ENCODE measurements around the gene SPINK4. TPM values are rescaled to one million over a fixed set of nuclear protein-coding genes. Genes with fewer than 3 reads are reported as not detected.

SPINK4 gene
- total and polyA plus RNA-seq, 4 donors, result 0.70 TPM; not detected in 3

GRCh38 chr9:33231623-33231942 is 8.4 kb upstream of the SPINK4 start:
- no peak for DNase-seq (ENCODE audit: low spot score)
- Histone ChIP-seq H3K36me3 (ENCODE audit: control insufficient read depth in 4 of 4, insufficient read depth in 3 of 4, low read depth in 1 of 4, low read length in 3 of 4) (no peaks in the 10 kb centered on the region), H3K27ac (ENCODE audit: low read depth in 1 of 2, low read length in 2 of 2) (no peak overlapping the region), H3K4me3 (ENCODE audit: low read depth in 1 of 3, low read length in 3 of 3) (no peak overlapping the region), H3K9me3 (ENCODE audit: control insufficient read depth in 4 of 4, low read length in 3 of 4) (no peaks in the 10 kb centered on the region), H3K9ac (ENCODE audit: low read depth in 1 of 2, low read length in 2 of 2) (no peak overlapping the region), H3K27me3 (ENCODE audit: control insufficient read depth in 4 of 4, insufficient read depth in 4 of 4, low read length in 3 of 4) (no peaks in the 10 kb centered on the region), H3K4me1 (ENCODE audit: control insufficient read depth in 4 of 4, insufficient read depth in 4 of 4, low read length in 3 of 4) (no peaks in the 10 kb centered on the region)
- no peak for TF ChIP-seq YY1 (IDR thresholded peaks at IDR 0.05)
- no peak for TF ChIP-seq RAD21 (IDR thresholded peaks at IDR 0.05)
- no peak for TF ChIP-seq MAX (IDR thresholded peaks at IDR 0.05)
- no peak for TF ChIP-seq GABPA (IDR thresholded peaks at IDR 0.05 in 1 of 2, conservative IDR thresholded peaks at IDR 0.05 in 1 of 2)
- TF ChIP-seq HNF4G (IDR thresholded peaks at IDR 0.05), result no peak
- TF ChIP-seq REST (IDR thresholded peaks at IDR 0.05), result no peak
- TF ChIP-seq RXRA (IDR thresholded peaks at IDR 0.05), result no peak
- TF ChIP-seq HNF4A (conservative IDR thresholded peaks at IDR 0.05), result no peak
- TF ChIP-seq FOXA1 (IDR thresholded peaks at IDR 0.05), result no peak
- no peak for TF ChIP-seq ZBTB33 (IDR thresholded peaks at IDR 0.05)
- no peak for TF ChIP-seq ATF3 (IDR thresholded peaks at IDR 0.05)
- TF ChIP-seq SP1 (IDR thresholded peaks at IDR 0.05), result no peak
- TF ChIP-seq JUND (IDR thresholded peaks at IDR 0.05), result no peak
- TF ChIP-seq CTCF (IDR thresholded peaks at IDR 0.05; ENCODE audit: low read depth, low read length, missing input control), result no peak
- no peak for TF ChIP-seq NR2F2 (IDR thresholded peaks at IDR 0.05)
- no peak for TF ChIP-seq FOXA2 (IDR thresholded peaks at IDR 0.05)
- no peak for TF ChIP-seq EGR1 (IDR thresholded peaks at IDR 0.05; ENCODE audit: low read depth in 2 of 2)
- 89% methylated on average over 2 of the region's 2 CpGs for WGBS

- Histone ChIP-seq H3K36me3 (ENCODE audit: control insufficient read depth in 4 of 4, insufficient read depth in 3 of 4, low read depth in 1 of 4, low read length in 3 of 4) (no peaks in the 10 kb centered on the region), H3K9ac (ENCODE audit: low read depth in 1 of 2, low read length in 2 of 2) (no peak overlapping the region), H3K27ac (ENCODE audit: low read depth in 1 of 2, low read length in 2 of 2) (no peak overlapping the region), H3K4me3 (ENCODE audit: low read depth in 1 of 3, low read length in 3 of 3) (no peak overlapping the region), H3K27me3 (ENCODE audit: control insufficient read depth in 4 of 4, insufficient read depth in 4 of 4, low read length in 3 of 4) (no peaks in the 10 kb centered on the region), H3K4me1 (ENCODE audit: control insufficient read depth in 4 of 4, insufficient read depth in 4 of 4, low read length in 3 of 4) (no peaks in the 10 kb centered on the region), H3K9me3 (ENCODE audit: control insufficient read depth in 4 of 4, low read length in 3 of 4) (no peaks in the 10 kb centered on the region)
- 94% methylated on average over 6 of the region's 6 CpGs for WGBS
- DNase-seq (ENCODE audit: low spot score), result no peak
- TF ChIP-seq TAF1 (conservative IDR thresholded peaks at IDR 0.05) (no peak), ZBTB33 (IDR thresholded peaks at IDR 0.05) (no peak), MAX (IDR thresholded peaks at IDR 0.05) (no peak), HNF4A (conservative IDR thresholded peaks at IDR 0.05) (no peak), ATF3 (IDR thresholded peaks at IDR 0.05) (no peak), EGR1 (IDR thresholded peaks at IDR 0.05; ENCODE audit: low read depth in 2 of 2) (no peak), FOXA2 (IDR thresholded peaks at IDR 0.05) (no peak), RXRA (IDR thresholded peaks at IDR 0.05) (no peak), RAD21 (IDR thresholded peaks at IDR 0.05) (no peak), NR2F2 (IDR thresholded peaks at IDR 0.05) (no peak), HNF4G (IDR thresholded peaks at IDR 0.05) (no peak)
Observed at GRCh38 chr9:33232815-33233214, 7.2 kb upstream of the SPINK4 start.
